Endometrial microvascular endothelial cells (primary cell): Measurements from ENCODE around the gene TMED5. TPM values are rescaled to one million over a fixed set of nuclear protein-coding genes. Genes with fewer than 3 reads are reported as not detected.

Experiments used
- in situ Hi-C: cut with HindIII; loops from 2 replicates; pipeline ENCODE4 v1.10.0; 2017; ENCODE audit warnings: low sequenced_read_pairs, low pct_unique_long_range_greater_than_20kb; ENCODE audit errors: inconsistent ontology term
- total RNA-seq: library from RNA; depleted of rRNA; stranded (reverse); fragments of >200 nt; gene quantifications from one replicate; pipeline ENCODE4 v1.2.3, GENCODE V29; 2015; ENCODE audit errors: inconsistent ontology term

Gene TMED5
- total RNA-seq, 1 donor from 2014 or later = 86.3 TPM

DNA sequence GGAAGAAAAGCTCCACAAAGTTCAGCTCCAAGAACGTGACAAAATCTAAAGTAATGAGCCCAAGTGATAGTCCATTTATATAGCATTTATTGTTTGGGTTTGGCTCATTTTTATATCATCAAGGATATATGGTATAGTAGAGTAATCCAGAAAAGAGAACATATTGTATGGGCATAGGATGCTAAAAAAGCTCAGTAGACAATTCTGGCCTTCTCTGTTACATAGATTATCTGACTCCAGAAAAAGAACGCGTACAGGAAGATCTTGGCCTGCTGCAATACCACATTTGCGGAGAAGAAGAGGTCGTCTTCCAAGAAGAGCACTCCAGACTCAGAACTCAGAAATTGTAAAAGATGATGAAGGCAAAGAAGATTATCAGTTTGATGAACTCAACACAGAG, 43.8 kb downstream of the TMED5 start:
- in situ Hi-C loops = no loop called here

GRCh38 chr1:93132638-93133037, 47.6 kb downstream of the TMED5 start:
- in situ Hi-C loops = no loop called here

DNA sequence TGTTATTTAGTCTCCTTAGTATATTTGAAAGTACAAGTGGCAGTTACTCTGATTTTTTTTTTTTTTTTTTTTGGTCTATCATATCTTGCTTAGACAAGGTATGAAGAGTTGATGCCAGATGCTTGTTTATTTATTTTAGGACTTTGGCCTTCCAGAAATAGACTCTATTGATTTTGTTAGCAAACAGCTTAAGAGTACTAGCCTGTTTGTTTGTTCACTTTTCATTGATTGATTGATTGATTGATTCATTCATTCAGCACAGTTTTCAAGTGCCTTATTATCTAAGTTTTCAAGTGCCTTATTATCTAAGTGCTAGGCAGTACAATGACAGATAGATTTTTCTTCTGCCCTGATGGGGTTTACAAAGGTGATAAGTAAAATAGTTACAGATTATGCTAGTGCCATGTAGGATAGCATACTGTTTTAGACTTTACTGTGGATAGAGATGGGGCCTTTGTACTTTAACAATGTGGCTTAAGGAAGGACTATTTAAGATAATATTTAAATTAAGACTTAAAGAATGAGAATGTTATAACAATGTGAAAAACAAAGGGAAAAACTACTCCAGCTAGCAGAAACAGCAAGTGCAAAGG, 50.6 kb downstream of the TMED5 start:
- in situ Hi-C loops = no loop called here

DNA sequence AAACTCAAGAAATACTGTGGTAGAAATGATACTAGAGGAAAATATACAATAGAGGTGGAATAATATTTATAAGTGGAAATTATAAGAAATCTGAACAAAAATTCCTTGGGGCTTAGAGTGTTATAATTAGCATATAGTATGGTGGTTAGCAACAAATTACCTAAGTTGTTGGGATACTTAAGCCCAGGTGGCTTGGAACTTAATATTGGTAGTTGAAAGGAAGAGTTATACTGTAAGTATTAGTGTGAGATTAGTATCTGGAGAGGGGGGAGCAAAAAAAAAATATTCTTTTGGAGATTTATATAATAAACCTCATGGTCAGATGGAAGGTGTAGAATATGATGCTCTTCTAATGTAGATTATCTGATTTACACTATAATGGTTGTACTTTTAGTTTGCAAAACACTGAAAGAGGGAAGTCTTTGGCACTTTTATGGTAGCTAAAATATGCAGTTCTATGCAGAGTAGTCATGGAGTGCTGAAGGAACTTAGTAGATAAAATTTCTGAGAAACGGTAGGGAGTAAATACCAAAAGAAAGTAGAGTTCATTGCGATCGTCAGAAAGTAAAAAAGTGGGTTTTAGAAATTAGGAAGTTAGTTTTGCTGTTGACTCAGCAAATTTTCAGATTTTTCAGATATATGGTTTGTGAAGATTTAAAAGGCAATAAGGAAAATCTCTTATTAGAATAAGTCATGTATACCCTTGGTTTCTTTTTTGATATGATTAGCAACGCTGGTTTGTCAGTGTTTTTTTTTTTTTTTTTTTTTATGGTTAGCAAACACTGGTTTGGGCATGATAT, 55.5 kb downstream of the TMED5 start:
- in situ Hi-C loops = no loop called here

GRCh38 chr1:93123201-93123783, 56.9 kb downstream of the TMED5 start:
- in situ Hi-C loops = no loop called here

DNA sequence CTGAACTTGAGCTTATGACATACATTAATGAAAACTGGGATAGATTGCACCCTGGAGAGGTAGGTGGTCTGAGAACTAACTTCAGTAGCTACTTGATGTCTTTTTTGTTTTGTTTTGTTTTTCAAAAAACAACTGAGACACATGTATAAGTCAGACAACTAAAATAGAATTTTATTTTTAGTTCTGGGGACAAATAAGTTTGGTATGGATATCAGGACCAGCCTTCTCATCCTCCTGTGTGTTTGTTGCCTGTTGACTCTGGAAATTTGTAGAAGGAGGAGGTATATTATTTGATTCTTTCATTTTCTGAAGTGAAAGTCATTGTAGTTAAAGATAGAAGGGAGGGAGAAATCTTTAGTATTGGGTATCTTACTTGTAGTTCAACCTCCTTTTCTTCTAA, 59.6 kb downstream of the TMED5 start:
- in situ Hi-C loops = no loop called here

- in situ Hi-C loops = no loop called here
These were observed 65.8 kb downstream of the TMED5 start for GRCh38 chr1:93114391-93114790.

GRCh38 chr1:93113127-93113526, 67.1 kb downstream of the TMED5 start:
- in situ Hi-C loops = no loop called here

GRCh38 chr1:93111561-93111960, 68.7 kb downstream of the TMED5 start:
- in situ Hi-C loops = no loop called here

DNA sequence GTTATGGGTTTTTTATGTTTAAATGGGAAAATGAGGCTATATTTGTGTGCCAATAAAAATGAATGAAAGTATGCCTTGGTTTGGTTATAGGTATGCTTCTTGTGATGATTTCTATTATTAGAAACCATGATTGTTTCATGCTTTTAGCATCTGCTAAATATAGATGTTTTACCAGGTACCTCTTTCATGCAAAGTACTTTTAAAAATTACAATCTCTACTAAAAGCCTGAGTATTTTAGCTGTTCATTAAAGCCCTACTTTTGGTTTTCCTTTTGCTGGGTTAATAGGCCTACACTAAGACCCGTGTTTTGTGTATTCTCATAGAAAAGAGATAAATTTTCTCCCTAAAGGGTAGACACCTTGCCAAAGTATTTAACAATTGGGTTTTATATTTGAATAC, 69.1 kb downstream of the TMED5 start:
- in situ Hi-C loops = no loop called here

DNA sequence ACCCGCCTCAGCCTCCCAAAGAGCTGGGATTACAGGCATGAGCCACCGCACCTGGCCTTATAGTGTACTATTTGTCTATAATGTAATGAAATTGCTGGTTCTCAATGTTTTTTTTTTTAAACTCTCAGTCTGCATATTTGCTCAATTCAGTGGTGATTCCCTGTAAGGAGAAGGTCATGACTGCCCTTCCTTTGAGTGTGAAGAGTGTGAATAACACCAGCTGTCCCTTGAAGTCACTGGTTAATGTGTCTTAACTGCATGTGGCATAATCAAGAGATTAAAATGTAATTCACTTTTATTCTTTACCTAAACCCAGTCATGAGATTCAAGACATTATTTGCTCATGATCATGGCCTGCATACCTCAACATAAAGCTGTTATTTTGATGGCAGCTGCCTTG, 70.6 kb downstream of the TMED5 start:
- in situ Hi-C loops = no loop called here

DNA sequence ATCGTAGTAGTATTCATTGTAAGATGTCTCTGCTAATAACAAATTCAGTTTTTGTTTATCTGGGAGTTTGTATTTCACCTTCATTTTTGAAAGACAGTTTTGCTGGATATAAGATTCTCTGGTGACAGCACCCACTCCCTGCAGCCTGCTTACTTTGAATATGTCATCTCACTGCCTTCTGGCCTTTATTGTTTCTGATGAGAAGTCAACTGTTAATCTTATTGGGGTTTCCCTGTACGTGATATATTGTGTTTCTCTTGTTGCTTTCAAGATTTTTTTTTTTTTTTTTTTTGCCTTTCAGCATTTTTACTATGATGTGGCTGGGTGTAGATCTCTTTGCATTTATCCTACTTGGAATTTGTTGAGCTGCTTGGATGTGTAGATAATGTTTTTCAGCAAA, 71.9 kb downstream of the TMED5 start:
- in situ Hi-C loops = no loop called here

DNA sequence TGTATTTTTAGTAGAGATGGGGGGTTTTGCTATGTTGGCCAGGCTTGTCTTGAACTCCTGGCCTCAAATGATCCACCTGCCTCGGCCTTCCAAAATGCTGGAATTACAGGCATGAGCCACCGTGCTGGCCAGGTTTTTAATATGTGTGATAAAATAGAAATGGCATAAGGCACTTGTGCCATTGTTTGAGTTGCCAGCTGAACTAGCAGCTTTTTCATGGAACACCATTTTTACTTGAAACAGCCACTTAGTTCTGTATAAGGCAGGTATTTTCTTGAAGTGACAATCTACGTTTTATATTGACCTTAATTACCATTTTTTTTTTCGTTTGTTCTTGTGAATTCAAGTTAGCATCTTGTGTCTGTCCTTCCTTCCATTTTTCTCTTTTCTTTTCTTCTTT, 72.8 kb downstream of the TMED5 start:
- in situ Hi-C loops = no loop called here

GRCh38 chr1:93106226-93106625, 74.0 kb downstream of the TMED5 start:
- in situ Hi-C loops = no loop called here

GRCh38 chr1:93102142-93102541, 78.1 kb downstream of the TMED5 start:
- in situ Hi-C loops = no loop called here

Other genes starting within 250 kb of the TMED5 start
- gene DIPK1A, start 219.0 kb downstream of the TMED5 start, total RNA-seq = 0.37 TPM
- 13.8 TPM for gene MTF2, start 101.1 kb downstream of the TMED5 start, total RNA-seq
- 4.4 TPM for gene CCDC18, start 311 bp upstream of the TMED5 start, total RNA-seq
- 44.1 TPM for gene DR1, start 165.5 kb upstream of the TMED5 start, total RNA-seq